GM18867 (cell line): ENCODE data around the gene ANAPC5.
"Not testable (repeated sequence)": the region's sequence is repeated elsewhere in the genome, so short reads cannot be mapped to it uniquely, and the experiment has no call there.

Source experiments
- ATAC-seq: cut with Tn5 transposase; IDR thresholded peaks from one replicate; pipeline ENCODE4 v1.9.1; 2021; ENCODE audit warnings: mild to moderate bottlenecking, moderate library complexity; ENCODE audit not compliant: unreplicated experiment

The ANAPC5 gene

GRCh38 chr12:121318121-121318520 lies 34.1 kb downstream of the ANAPC5 start:
- ATAC-seq: no peak

- ATAC-seq: no peak
Measured at GRCh38 chr12:121314431-121314830, 37.8 kb downstream of the ANAPC5 start.

GRCh38 chr12:121310231-121310630 lies 42.0 kb downstream of the ANAPC5 start:
- not testable (repeated sequence) for ATAC-seq

- not testable (repeated sequence) for ATAC-seq
Measured at GRCh38 chr12:121307397-121307796, 44.8 kb downstream of the ANAPC5 start.

GRCh38 chr12:121304306-121304705 lies 47.9 kb downstream of the ANAPC5 start:
- no peak for ATAC-seq

- no peak for ATAC-seq
Measured at GRCh38 chr12:121301876-121302275, 50.3 kb downstream of the ANAPC5 start.

GRCh38 chr12:121300083-121300819 lies 52.0 kb downstream of the ANAPC5 start:
- ATAC-seq: no peak

GRCh38 chr12:121299662-121300061 lies 52.5 kb downstream of the ANAPC5 start:
- no peak for ATAC-seq

GRCh38 chr12:121298411-121298810 lies 53.8 kb downstream of the ANAPC5 start:
- not testable (repeated sequence) for ATAC-seq

- ATAC-seq: no peak
Measured at GRCh38 chr12:121297435-121297991, 54.7 kb downstream of the ANAPC5 start.

- ATAC-seq: peak; percentile 73
Measured at GRCh38 chr12:121296618-121297434, 55.4 kb downstream of the ANAPC5 start, which contains the start of gene CAMKK2. CAMKK2 (minus strand) TSS chr12:121296709; CDS start chr12:121274526, 22,183 bp downstream.

- ATAC-seq: peak; percentile 35
Measured at GRCh38 chr12:121295746-121296617, 56.2 kb downstream of the ANAPC5 start.

- ATAC-seq: no peak
Measured at GRCh38 chr12:121295116-121295745, 57.0 kb downstream of the ANAPC5 start.

- no peak for ATAC-seq
Measured at GRCh38 chr12:121294151-121294889, 57.9 kb downstream of the ANAPC5 start.

GRCh38 chr12:121293603-121294002 lies 58.6 kb downstream of the ANAPC5 start:
- no peak for ATAC-seq

GRCh38 chr12:121290410-121290809 lies 61.8 kb downstream of the ANAPC5 start:
- ATAC-seq: no peak

GRCh38 chr12:121289962-121290361 lies 62.2 kb downstream of the ANAPC5 start:
- no peak for ATAC-seq

- no peak for ATAC-seq
Measured at GRCh38 chr12:121288986-121289385, 63.2 kb downstream of the ANAPC5 start.

GRCh38 chr12:121288158-121288845 lies 63.9 kb downstream of the ANAPC5 start:
- no peak for ATAC-seq
